NCI-H524 treated with DMSO at 0.1 percent for 48 hours (cell line): ENCODE measurements around the gene HEY2.
"Not testable (repeated sequence)": the region's sequence is repeated elsewhere in the genome, so short reads cannot be mapped to it uniquely, and the experiment has no call there.

Experiments used
- DNase-seq: peaks from one replicate; lab custom pipeline; 2025; lab: John Stamatoyannopoulos, UW

The HEY2 gene

DNA sequence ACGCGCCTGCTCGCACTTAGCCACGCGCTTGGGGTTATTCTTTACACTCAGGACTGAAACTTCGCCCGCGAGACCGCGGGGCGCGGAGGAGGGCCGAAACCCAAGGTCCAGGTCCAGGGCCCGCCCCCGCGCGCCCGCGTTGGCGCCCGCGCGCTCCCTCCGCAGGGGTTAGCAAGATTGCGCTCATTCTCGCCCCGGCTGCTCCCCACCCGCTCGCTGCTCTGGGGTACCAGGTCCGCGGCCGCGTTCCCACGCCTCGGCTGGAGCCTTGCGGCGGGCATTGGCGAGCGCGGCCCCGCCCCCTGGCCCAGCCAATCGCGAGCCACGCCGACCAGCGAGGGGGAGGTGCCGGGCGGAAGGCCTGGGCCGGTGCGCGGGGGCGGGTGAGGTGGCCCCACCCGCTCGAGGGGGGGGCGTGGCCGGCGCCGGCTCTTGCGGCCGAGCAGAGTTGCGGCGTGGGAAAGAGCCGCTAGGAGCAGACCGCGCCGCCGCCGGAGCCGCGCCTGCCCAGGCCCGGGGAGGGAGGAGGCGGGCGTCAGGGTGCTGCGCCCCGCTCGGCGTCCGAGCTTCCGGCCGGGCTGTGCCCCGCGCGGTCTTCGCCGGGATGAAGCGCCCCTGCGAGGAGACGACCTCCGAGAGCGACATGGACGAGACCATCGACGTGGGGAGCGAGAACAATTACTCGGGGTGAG is at the start of gene HEY2:
Gene HEY2, plus strand, starts transcription at position 460 of the 692 bp plus-strand sequence. Its CDS starts 145 bp downstream, at position 605.
- peak; percentile 72 for DNase-seq

- no peak for DNase-seq
These were observed 48.7 kb upstream of the HEY2 start for GRCh38 chr6:125700581-125701353.

DNA sequence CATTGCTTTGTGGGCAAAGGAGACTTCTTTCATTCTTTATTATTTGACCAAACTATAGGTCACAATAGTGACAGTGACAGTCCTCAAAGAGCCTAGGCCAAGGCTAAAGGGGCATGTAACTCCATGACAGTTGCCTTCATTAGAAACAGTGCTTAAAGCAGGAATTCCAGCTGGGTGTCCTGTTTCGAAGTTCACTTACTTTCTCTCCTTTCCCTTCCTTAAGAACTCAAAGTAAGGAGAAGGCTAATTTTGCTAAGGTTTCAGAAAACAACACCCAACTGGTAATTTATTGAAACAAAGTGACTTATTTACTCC is 48.1 kb upstream of the HEY2 start:
- no peak for DNase-seq

DNA sequence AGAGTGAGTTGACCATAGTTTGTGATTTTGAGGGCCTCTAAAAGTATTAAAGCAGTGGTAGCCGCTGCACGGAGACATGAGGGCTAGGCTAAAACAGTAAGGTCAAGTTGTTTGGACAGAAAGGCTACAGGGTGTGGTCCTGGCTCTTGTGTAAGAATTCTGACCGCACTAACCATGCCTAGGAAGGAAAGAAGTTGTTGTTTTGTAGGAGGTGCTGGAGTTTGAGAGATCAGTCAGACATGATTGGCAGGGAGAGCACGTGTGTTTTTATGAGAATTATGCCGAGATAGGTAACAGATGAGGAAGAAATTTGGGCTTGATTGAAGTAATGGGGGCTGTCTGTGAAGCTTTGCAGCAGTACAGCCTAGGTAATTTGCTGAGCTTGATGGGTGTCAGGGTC is 45.5 kb upstream of the HEY2 start:
- DNase-seq: not testable (repeated sequence)

- DNase-seq: no peak
These were observed 41.7 kb upstream of the HEY2 start for GRCh38 chr6:125707615-125708243.

- DNase-seq: no peak
These were observed 38.3 kb upstream of the HEY2 start for GRCh38 chr6:125711013-125711675.

DNA sequence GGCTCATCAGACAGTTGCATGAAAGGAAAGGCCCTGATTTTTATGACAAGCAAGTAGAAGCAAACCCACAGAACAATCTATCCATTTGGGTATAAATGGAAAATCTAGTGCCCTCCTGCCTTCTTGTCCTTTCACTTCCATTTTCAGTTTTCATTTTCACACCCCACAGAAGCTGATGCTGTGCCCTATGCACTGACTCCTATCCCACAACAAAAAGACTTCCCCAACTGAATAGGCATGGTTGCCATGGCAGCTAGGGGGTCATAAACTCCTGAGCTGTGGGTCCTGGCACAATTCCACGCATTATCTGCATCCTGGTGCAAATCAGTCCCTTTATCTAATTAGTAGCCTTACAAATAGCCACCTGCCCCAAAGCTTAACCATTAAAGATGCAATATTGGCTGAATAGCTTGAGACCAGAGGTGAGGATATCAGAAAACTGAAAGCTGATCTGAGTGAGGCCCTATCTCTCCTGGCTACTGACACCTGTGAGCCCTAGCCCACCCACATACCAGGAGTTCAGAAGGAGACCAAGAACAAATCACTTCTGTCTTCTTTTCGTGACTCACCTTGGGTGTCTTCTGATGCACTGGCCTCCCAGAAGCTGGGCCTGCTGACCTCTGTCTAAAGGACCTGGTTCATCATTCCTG is 34.9 kb upstream of the HEY2 start:
- DNase-seq: no peak

DNA sequence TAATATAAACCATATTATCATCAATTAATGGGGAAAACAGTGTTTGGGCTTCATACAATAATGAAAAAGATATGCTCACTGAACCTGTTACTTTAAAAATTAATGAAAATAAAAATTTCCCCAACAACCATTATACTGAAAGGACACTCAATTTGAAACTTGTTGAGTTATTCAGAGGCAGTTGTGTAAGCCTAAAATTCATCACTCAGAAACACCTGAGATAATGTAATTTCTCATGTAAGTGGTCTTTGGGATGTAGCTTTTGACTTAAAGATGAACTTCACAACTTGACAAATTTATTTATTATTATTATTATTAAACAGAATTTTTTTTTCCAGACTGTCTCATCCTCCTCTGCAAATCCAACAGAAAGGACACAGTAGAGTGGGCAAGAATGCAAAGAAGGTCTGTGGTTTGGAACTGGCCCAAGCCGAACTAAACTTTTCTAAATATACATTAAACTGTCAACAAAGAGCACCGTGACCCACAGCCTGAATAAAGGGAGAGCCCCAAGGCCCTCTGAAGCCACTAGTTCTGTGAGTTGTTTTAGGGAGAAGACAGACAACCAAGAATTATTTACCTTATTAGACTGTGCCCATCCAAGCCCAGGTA is 32.2 kb upstream of the HEY2 start:
- no peak for DNase-seq

DNA sequence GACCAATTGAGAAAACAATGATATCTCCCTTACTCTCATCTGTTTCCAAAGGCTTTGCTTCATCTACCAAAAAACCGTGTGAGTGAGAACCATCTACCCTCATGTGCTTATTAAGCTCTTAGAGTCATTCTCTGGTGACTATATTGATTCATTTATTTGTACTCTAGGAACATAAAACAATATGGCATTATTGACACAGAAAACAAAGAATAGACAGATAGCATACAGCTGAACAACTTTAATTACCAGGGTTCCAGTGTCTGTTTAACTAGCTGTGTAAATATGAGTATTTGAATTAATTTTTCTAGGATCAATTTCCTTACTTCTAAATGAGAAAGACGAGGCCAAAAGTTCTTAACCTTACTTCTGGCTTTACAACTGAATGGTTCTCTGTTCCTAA is 31.3 kb upstream of the HEY2 start:
- no peak for DNase-seq

DNA sequence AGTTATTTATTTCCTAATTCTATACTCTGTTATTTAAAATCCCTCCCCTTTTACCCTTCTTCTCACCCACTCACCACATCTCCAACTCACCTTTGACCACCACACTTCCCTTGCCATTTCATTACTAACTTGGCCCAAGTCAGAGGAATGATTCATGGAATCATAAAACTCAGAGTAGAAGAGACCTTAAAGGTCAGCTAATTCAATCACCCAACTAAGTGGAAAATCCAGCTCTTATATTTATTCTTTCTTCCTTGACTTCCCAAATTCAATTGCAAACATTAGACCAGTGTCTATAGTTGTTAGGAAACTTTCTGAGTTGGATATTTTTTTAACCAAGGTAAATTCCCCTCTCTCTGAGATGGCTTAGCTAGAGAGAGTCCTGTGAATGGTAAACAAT is 26.5 kb upstream of the HEY2 start:
- no peak for DNase-seq

GRCh38 chr6:125727216-125727615 is 22.2 kb upstream of the HEY2 start:
- DNase-seq: no peak

DNA sequence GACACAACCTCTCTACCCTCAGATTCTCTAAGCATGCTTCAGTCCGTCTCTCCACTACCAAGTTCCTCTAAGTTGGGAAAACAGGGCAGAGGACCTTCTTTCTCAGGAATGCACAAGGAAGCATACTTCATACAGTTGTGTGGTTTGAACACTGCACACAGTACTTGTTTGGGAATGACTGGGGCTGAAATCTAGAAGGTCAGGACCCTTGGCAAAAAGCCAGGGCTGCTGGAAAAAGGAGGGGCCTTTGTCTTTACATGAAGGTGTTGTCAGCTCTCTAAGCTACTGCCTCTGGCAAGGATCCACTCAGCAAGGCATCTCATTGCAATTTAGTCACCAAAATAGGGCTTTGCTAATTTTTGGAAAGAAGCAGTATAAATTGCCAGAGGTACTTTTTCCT is 20.7 kb upstream of the HEY2 start:
- no peak for DNase-seq

DNA sequence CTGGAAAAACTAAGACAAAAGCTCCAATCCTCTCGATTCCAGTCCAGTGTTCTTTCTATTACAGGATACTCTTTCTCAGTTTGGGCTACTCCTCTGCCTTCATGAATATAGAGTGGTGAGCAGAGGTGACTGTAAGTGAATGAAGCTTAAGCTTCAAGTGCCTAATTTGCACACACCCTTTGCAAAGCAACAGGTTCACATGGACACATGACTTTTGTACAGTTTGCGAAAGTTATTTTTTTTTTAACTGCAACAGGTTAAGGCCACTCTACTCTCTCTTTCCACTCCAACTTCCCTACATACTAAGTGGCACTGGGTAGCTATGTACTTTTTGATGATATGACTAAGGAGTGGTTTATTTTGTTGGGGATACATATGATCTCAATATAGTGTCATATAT is 19.4 kb upstream of the HEY2 start:
- no peak for DNase-seq

- peak; percentile 62 for DNase-seq
These were observed 17.0 kb upstream of the HEY2 start for GRCh38 chr6:125732398-125732797.

DNA sequence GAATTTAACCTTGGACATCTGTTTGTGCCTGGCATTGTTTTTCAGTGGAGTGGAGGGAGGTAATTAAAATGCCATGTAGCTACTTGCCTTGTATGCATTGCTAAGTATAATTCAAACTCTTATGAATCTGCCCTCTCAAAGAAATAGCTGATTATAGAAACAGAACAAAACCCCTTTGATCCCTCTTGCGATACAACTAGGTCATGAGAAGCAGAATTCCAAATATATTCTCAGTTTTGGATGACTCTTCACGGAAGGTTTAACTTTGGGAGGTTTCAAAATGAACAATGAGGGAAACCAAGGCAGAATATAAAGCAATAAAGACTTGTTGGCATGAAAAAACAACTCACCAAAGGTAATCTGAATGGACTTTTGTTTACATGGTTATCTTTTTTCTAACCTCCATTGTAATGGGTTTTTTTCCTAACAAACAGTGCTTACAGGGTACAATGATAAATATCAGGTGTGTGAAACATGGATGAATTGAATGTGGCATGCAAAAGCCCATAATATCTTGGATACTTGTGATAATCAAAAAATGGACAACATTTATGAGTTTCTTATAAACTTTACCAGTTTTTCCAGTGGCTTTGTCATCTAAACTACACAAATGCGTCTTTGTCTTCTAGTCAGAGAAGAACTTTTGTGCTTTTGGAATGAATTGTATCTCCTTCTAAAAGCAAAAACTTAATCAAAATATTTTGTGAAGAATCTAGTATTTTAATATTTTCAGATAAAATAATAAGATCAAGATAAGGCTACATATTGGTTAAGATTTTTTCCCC is 15.7 kb upstream of the HEY2 start:
- peak; percentile 98 for DNase-seq

DNA sequence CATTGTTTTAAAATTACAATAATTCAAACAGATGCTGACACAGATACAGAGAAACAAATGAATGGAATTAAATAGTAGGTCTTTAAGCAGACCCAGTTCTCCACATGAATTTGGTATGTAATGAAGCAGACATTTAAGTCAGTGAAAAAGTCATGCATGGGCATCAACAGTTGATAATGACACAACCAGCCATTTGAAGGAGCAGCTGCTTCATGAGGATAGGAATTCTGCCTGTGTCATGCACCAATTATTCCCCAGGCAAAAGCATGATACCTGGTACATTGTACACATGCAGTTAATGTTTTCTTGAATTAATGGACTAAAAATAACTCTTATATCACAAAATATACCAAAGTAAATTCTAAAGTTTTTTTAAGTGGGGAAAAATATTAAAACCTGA is 11.2 kb upstream of the HEY2 start:
- no peak for DNase-seq

- no peak for DNase-seq
These were observed 10.1 kb upstream of the HEY2 start for GRCh38 chr6:125739364-125739763.

DNA sequence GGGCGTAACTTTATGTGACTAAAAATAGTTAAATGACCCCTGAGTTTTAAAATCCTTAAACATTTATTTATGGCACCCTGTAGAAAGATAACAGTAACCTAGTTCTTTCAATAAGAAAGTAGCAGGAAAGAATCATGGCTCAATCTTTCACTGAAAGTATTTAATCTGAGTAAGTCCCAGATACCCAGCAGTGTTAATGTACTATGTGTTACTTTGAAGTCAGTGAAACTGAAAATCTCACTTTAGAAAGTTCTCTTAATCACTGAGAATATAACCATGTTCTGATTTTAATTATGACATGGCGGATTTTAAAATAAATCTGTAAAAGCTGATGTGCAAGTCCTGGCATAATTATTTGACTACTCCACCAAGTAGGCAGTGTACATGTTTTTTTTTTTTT is 8.1 kb upstream of the HEY2 start:
- no peak for DNase-seq

- DNase-seq: no peak
These were observed 7.4 kb upstream of the HEY2 start for GRCh38 chr6:125742024-125742423.

DNA sequence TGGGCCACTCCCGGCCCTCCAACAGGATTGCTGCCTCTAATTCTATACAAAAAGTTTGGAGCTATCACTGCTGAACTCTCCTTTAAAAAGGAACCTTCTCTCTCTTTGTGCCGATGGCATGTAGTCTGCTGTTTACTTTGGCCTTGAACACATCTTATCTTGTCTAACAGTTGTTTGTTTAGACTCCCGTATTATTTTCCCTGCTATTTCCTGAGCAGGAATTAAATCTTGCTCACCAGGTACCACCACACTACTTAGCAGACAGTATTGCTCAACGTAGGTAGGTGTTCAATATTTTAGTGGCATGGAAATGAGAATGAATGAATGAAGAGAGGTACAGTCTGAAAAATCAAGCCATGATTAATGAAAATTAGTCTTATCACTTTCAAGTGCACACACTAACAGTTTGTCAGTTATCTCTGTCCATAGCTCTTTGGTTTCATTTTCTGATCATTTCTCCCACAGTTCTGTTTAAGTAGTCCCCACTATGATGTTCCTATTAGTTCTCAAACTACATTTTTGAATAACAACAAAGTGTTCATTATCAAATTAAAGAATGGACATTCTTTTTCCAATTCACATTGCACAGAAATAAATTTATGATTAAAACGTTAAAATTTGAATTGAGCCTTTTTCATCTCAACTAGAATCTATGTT is 6.8 kb upstream of the HEY2 start:
- DNase-seq: no peak

DNA sequence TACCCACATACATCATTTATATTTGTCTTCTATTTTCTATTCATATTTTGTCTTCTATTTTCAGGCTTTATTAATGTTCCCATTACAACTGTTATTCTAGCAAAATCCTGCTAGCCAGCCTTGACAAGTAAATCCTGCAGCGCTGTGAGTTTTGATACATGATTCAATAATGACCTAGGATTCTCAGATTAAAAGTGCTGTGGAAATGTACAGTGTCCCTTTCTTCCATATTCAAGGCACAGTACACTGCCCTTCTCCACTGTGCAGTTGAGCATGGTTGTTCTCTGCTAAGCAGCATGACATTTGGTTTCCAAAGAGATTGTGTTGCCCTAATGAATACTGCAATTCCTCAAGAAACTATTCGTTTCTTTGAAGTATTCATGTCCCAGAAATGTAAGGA is 5.8 kb upstream of the HEY2 start:
- DNase-seq: no peak
